D721Med (cell line): ENCODE measurements around the gene SRSF5.

Source experiments
- DNase-seq: peaks from one replicate; pipeline ENCODE4 v3.0.0; 2011; ENCODE audit warnings: low spot score; ENCODE audit not compliant: insufficient read length
- FAIRE-seq: peaks from 2 replicates; lab custom pipeline; 2011; peaks lifted over from hg19 to GRCh38; lab: Jason Lieb, UNC
- TF ChIP-seq, protein P1 (sequence below): IDR thresholded peaks from 2 replicates; pipeline ENCODE4 v1.5.1; 2012; ENCODE audit warnings: mild to moderate bottlenecking, control low read depth; ENCODE audit not compliant: insufficient read depth; ENCODE audit errors: missing control alignments

SRSF5 gene

DNA sequence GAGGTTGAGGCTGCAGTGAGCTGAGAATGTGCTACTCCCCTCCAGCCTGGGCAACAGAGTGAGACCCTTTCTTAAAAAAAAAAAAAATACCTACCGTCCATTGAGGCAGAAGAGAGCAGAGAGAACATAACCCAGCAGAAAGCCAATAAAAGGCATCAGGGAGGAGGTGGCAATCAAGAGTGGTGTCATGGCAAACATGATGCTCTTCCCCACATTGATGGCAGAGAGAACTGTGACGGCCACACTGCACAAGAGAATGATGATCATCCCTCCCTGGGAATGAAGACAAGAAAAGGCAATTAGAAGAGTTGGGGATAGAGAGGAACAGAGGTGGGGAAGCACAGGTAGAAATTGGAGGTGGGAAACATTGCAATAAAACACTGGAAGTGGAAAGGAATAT is 12.1 kb downstream of the SRSF5 start:
- TF ChIP-seq, protein P1, sequence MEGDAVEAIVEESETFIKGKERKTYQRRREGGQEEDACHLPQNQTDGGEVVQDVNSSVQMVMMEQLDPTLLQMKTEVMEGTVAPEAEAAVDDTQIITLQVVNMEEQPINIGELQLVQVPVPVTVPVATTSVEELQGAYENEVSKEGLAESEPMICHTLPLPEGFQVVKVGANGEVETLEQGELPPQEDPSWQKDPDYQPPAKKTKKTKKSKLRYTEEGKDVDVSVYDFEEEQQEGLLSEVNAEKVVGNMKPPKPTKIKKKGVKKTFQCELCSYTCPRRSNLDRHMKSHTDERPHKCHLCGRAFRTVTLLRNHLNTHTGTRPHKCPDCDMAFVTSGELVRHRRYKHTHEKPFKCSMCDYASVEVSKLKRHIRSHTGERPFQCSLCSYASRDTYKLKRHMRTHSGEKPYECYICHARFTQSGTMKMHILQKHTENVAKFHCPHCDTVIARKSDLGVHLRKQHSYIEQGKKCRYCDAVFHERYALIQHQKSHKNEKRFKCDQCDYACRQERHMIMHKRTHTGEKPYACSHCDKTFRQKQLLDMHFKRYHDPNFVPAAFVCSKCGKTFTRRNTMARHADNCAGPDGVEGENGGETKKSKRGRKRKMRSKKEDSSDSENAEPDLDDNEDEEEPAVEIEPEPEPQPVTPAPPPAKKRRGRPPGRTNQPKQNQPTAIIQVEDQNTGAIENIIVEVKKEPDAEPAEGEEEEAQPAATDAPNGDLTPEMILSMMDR = no peak
- no peak for FAIRE-seq
- DNase-seq = no peak

DNA sequence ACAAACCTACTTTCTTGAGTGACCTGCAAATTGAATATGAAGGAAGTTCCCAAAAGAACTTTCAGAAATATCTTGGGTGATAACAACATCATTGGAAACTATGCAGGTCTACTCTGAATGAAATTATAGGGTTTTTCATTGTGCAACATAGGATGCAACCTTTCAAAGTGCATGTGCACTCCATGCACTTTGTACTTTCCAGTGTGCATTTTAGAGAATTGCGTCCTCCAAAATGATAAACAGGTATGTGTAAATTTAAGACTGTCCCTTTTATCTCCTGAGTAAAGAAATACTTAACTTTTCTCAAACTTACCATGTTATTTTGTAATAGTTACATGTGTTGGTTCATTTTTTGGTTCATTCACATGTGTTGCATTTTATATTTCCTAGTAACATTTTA is 13.2 kb downstream of the SRSF5 start:
- FAIRE-seq = no peak
- TF ChIP-seq, protein P1 = no peak
- no peak for DNase-seq

DNA sequence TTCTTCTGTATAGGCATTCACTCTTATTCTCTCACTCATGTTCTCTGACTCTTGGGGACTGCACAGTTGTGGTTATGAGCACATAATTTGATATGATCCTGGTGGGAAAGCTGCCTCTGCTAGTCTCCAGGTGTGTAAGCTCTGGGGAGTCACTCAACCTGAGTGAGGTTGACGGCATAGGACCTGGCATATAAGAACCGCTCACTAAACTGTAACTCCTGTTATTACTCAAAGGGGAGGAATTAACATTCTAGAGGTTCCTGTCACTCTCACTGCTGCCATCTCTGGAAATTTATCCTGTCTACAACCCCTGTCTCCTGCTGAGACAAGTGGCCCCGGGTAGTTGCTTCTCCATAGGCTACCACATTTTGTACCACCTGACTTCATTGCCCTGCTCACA is 14.0 kb downstream of the SRSF5 start:
- DNase-seq = no peak
- TF ChIP-seq, protein P1 = no peak
- no peak for FAIRE-seq

DNA sequence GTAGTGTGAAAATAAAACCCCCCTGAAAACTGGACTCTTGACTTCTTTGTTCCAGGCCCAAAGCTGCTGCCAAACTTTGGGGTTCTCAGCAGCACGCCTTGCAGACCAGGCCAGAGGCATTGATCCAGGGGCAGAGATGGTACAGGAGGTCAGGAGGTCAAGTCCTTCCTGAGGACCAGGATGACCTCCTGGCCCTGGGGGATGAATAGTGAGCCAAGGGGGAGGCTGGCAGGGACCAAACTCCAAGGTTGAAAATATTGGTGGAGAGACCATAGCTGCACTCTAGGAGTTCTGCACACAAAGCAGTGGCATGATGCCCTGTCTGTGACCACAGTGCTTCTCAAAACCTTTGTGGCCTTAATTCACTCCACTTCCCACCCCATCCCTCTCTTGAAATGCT is 18.0 kb downstream of the SRSF5 start:
- FAIRE-seq = no peak
- no peak for DNase-seq
- TF ChIP-seq, protein P1 = no peak

DNA sequence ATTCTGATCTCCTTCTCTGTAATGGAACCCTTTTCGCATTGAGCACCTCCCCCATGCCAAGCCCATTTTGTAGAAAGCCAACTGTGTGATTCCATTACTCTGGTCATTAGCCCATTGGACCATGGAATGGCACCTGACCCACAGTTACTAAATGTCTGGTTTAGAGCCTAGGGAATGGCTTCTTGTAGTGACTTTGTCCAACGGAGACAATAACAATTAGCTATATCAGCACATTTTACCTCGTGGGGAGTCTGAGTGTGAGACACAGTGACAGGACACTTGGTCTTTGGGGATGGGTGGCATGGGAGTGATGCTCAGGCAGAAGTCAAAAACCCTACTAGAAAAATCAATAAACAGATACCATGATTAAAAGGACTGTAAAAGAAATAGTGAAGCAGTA is 19.7 kb downstream of the SRSF5 start:
- FAIRE-seq (no peak), DNase-seq (no peak)
- TF ChIP-seq, protein P1 = no peak

DNA sequence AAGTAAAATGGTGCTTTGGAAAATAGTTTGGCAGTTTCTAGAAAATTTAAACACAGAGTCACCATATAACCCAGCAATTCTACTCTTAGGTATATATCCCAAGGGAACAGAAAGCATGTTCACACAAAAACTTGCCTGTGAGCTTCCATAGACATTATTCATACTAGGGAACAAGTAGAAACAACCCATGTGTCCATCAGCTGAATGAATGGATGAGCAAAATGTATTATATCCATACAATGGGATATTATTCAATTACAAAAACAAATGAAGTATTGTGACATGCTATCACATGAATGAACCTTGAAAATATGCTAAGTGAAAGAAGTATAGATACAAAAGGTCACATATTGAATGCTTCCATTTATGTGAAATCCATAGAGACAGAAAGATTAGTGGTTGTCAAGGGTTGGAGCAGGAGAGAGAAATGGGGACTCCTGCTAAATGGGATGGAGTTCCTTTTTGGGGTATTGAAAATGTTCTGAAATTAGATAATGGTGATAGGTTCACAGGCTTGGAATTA is 22.2 kb downstream of the SRSF5 start:
- DNase-seq (no peak), FAIRE-seq (no peak)
- TF ChIP-seq, protein P1 = no peak

DNA sequence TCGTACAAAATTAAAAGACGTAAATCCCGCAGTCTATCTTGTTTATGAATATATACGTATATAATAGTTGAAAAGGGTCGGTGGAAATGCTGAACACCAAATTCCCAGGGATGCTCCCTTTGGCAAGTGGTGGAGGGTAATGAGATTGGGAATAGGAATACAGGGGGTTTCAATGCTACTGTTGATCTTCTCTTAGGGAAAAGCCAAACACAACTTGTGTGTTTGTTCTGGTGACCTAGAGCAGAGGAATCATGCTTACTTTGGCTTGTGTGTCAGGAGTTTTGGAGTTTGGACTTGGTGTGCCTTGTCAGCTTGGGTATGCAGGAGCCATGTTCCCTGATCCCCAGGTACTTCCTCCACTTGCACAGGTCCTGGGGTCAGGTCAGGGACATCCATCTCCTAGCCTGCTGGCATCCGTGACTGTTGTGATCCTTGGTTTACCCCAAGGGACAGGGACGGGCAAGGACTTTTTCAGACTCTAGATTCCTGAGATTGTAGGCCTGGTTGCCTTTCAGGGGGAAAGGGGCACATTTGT is 26.0 kb downstream of the SRSF5 start:
- DNase-seq (no peak), FAIRE-seq (no peak)
- TF ChIP-seq, protein P1 = no peak
